NB4 (cell line): ENCODE measurements around the gene THSD7B.

Experiments used
- MYC ChIP-seq: IDR thresholded peaks from 2 replicates; pipeline ENCODE4 v1.6.1; 2011; ENCODE audit warnings: low read depth, low read length
- POLR2A ChIP-seq: IDR thresholded peaks from 2 replicates; pipeline ENCODE4 v1.6.1; 2011; ENCODE audit warnings: mild to moderate bottlenecking; ENCODE audit not compliant: insufficient read length; ENCODE audit errors: extremely low read depth
- TF ChIP-seq, protein P1 (sequence below): IDR thresholded peaks from one replicate; pipeline ENCODE4 v1.5.1; 2012; ENCODE audit warnings: low read depth, low read length
- TF ChIP-seq, protein P2 (sequence below): IDR thresholded peaks from 2 replicates; pipeline ENCODE4 v1.6.1; 2011; ENCODE audit warnings: low read depth, low read length

DNA sequence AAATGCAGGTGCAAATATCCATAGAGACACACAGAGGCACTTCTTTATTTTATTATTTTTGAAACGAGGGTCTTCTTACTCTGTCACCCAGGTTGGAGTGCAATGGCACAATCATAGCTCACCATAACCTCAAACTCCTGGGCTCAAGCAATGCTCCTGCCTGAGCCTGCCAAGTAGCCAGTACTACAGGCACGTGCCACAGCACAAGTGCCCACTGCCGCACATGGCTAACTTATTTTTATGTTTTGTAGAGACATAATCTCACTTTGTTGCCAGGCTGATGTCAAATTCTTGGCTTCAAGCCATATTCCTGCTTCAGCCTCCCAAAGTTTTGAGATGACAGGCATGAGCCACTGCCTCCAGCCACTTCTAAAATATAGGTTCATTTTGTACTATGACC lies 537.6 kb downstream of the THSD7B start:
- TF ChIP-seq, protein P1, sequence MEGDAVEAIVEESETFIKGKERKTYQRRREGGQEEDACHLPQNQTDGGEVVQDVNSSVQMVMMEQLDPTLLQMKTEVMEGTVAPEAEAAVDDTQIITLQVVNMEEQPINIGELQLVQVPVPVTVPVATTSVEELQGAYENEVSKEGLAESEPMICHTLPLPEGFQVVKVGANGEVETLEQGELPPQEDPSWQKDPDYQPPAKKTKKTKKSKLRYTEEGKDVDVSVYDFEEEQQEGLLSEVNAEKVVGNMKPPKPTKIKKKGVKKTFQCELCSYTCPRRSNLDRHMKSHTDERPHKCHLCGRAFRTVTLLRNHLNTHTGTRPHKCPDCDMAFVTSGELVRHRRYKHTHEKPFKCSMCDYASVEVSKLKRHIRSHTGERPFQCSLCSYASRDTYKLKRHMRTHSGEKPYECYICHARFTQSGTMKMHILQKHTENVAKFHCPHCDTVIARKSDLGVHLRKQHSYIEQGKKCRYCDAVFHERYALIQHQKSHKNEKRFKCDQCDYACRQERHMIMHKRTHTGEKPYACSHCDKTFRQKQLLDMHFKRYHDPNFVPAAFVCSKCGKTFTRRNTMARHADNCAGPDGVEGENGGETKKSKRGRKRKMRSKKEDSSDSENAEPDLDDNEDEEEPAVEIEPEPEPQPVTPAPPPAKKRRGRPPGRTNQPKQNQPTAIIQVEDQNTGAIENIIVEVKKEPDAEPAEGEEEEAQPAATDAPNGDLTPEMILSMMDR, result no peak
- TF ChIP-seq POLR2A, result no peak
- TF ChIP-seq, protein P2, sequence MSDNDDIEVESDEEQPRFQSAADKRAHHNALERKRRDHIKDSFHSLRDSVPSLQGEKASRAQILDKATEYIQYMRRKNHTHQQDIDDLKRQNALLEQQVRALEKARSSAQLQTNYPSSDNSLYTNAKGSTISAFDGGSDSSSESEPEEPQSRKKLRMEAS, result no peak
- no peak for TF ChIP-seq MYC
